Measurements from ENCODE around the gene PTPRM.

Gene PTPRM

DNA sequence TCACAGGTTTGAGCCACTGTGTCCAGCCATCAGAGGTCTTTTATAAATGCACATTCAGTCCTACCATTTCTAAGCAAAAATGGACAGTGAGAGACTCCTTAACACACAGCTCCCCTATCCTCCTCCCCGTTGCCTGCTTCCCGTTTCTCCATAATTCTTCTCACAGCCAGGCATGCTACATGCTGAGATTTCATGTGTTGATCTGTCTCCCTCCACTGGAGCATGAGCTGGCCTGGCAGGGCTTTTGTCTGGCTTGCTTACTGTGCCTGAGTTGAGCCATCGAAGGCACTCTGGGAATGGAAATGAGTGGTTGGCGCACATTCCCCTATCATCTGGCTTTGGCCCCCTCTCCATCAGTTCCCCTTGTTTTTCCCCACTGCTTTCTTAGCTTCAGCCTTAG, 413.5 kb downstream of the PTPRM start:
- Mint-ChIP-seq H3K4me3 (no peak overlapping the region), H3K9me3 (no peaks in the 10 kb centered on the region), H3K27me3 (no peaks in the 10 kb centered on the region), H3K4me1 (no peaks in the 10 kb centered on the region), H3K27ac (no peak overlapping the region), H3K36me3 (no peaks in the 10 kb centered on the region)
- DNase-seq (no peak), ATAC-seq (replicated peaks) (no peak)

DNA sequence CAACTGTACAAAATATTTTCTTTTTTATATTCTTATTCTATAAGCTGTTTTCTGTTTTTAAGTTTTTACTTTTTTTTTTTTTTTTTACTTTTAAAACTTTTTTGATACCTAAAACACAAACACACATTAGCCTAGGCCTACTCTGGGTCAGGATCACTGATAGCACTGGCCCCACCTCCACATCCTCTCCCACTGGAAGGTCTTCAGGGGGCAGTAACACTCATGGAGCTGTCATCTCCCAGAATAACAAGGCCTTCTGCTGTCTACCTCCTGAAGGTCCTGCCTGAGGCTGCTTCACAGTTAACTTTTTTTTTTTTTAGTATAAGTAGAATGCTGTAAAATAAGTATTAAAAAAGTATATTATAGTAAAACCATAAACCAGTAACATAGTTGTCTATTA, 415.1 kb downstream of the PTPRM start:
- Mint-ChIP-seq H3K36me3 (no peaks in the 10 kb centered on the region), H3K9me3 (no peaks in the 10 kb centered on the region), H3K4me1 (no peaks in the 10 kb centered on the region), H3K27me3 (no peaks in the 10 kb centered on the region), H3K4me3 (no peak overlapping the region), H3K27ac (no peak overlapping the region)
- DNase-seq (no peak), ATAC-seq (replicated peaks) (no peak)

DNA sequence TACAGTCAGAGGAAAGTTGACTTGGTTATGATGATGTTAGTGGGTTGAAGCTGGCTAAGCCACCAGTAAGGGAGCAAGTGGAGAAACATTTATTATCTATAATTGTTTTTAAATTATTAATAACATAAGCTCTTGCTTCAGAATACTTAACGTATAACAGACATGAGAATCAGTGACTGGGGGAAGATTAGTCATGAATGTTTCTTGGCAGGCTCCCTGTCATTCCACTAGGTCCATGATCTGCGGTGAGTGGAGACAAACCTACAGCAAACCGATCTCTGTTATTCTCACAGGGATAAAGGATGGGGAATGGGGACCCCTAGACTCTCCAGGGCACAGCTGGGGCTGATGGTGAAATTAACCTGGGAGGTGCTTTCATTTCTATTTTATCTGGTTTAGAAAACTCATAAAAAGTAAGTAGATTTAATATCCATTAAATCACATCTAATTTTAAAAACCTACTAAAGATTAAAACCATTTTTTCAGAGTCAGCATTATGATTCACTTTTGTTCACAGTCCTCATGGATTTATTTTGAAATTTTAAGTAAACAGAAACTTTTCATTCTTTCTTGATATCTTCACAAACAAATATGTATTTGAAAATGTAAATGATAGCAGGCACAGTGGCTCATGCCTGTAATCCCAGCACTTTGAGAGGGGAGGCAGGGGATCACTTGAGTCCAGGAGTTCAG, 420.3 kb downstream of the PTPRM start:
- Mint-ChIP-seq H3K27ac (no peak overlapping the region), H3K27me3 (peaks cover 4 to 5% of the 10 kb centered on the region in 2 donors), H3K9me3 (peaks cover 1 to 4% of the 10 kb centered on the region in 2 donors), H3K4me3 (no peak overlapping the region), H3K4me1 (no peaks in the 10 kb centered on the region), H3K36me3 (no peaks in the 10 kb centered on the region)
- ATAC-seq (replicated peaks): no peak
- no peak for DNase-seq

DNA sequence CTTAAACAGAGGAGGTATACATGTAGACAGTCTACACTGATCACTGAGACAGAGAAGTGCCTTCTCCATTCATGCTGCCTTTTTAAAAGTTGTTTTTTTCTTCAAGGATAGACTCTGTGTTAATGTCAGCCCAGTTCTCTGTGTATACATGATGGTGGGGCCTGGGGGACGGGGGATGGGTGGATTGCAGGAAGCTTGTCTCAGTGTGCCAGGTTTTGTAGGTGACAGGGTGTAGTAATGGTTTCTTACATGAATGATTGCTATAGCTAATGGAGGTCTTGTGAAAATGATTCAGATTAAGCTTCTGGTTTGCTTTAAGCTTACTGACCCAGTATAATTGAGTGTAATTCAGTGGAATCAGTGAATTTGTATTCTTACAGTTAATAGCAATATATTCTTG, 423.6 kb downstream of the PTPRM start:
- ATAC-seq (replicated peaks) (no peak), DNase-seq (no peak)
- H3K36me3 Mint-ChIP-seq: no peaks in the 10 kb centered on the region
- H3K4me3 Mint-ChIP-seq: no peak overlapping the region
- no peaks in the 10 kb centered on the region for H3K4me1 Mint-ChIP-seq
- H3K27me3 Mint-ChIP-seq: peaks cover 4 to 5% of the 10 kb centered on the region in 2 donors
- H3K27ac Mint-ChIP-seq: no peak overlapping the region
- H3K9me3 Mint-ChIP-seq: peaks cover 4% of the 10 kb centered on the region in 2 donors

DNA sequence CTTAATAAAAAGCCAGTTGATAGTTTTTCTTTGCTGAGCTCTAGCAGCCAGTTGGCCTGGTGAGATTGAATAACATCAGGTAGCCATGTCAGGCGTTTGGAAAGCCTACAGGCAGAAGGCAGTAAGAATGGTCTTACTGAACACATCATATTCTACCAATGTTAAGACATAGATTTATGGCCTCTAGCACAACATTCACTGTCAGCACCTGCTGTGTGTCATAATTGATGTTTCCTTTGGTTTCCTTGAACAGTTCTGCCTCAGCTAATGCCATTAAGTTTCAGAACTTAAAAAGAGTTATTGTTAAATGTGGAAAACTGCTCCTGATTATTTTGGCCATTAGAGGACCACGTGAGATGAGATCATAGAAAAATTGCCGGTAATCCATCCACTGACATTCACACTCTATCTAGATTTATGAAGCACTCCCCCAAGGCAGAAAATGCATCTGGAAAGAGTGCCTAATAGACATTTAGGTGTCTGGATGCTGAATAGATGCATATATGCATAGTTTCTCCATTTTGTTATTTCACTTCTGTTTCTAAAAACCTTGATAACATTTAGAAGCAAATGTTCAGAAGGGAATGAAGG, 434.7 kb downstream of the PTPRM start:
- Mint-ChIP-seq H3K4me3 (no peak overlapping the region), H3K27me3 (no peaks in the 10 kb centered on the region), H3K4me1 (no peaks in the 10 kb centered on the region), H3K36me3 (no peaks in the 10 kb centered on the region), H3K27ac (no peak overlapping the region), H3K9me3 (peaks cover 0 to 2% of the 10 kb centered on the region in 2 donors)
- ATAC-seq (replicated peaks) (no peak), DNase-seq (no peak)

DNA sequence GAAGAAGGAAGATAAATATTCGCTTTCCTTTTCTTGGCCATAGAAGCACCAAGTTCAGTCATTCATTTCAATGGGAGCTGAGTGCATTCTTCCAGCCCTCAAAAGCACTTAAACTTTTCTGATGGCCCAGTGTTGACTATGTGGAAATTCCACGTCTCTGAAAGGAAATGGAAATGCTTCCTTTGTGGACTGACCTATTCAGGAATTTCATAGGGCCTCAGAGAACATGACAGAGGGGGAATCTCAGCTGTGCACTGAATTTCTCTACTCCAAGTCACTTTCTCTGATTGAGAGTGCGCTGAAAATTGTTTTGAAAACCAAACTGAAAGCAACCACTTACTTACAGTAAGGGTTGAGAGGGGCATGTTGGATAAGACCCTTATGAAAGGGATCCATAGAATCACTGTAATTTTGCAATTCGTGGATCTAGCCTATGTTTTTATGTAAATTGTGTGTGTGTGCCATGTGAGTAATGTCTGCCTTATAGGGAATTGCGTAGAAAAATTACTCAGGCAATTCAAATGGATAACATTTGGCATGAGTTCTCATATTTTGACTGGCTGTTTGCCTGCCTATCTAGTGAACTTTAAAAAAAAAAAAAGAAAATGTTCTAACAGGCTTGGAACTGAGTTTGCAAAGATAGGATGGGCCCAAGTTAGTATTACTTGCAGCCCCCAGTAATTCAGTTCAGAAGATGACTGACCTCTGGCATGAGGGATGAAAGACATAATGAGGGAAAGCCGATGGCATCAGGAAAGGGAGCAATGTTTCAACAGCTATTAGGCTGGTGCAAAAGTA, 437.0 kb downstream of the PTPRM start:
- DNase-seq: no peak

DNA sequence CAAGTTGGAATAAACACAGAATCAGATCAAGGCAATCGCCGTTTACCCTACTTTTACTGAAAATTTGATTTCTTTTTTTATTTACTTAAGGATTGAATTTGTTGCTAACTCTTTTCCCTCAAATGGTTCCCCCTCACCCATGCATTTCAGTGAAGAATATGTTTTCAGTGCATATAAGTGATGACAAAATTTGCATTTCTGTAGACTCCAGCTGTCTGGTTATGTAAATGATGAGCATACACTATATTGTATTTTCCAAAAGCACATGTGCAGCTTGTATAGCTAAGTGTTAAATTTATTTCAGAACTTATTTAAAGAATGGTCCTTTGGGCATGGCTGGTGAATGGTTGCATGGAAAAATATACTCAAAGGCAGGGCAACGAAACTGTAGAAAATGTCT, 437.7 kb downstream of the PTPRM start:
- Mint-ChIP-seq H3K9me3 (peaks cover 0 to 2% of the 10 kb centered on the region in 2 donors), H3K36me3 (no peaks in the 10 kb centered on the region), H3K4me1 (no peaks in the 10 kb centered on the region), H3K4me3 (no peak overlapping the region), H3K27me3 (no peaks in the 10 kb centered on the region), H3K27ac (no peak overlapping the region)
- no peak for DNase-seq
- ATAC-seq (replicated peaks): no peak

More for the DNA sequence above, 437.0 kb downstream of the PTPRM start:
- Mint-ChIP-seq H3K27me3 (no peaks in the 10 kb centered on the region), H3K27ac (no peak overlapping the region), H3K9me3 (peaks cover 0 to 2% of the 10 kb centered on the region in 2 donors), H3K4me3 (no peak overlapping the region), H3K4me1 (no peaks in the 10 kb centered on the region), H3K36me3 (no peaks in the 10 kb centered on the region)
- no peak for ATAC-seq (replicated peaks)

DNA sequence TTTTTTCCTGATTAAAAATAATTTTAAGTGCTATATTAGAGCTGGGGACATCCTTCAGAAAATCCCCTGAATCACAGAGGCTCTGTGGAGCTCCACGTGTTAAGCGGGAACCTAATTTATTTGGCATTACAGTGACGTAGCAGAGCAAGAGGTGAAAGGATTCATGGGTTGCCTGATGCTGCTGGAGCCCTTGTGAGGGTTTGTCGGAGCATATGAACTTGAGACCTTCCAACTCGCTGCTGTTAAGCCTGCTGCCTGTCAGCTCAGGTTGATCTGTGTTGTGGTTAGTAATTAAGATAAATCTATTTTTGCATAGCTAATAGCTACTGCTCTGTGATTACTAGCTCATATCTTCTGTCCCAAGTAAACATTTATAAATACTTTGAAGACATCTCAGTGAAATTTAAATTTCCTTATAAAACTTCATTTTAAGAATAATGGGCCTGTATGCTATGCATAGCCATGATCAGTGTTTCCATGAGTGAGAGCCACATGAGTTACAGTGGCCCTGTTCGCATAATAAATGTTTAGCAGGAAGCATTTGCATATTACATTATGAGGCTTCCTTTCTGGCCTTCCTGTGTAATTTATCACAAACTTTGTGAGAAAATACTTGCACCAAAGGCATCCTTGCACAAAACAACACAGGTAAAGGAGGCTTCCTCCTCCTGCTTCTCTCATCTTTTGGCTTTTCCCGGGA, 438.9 kb downstream of the PTPRM start:
- no peak overlapping the region for H3K27ac Mint-ChIP-seq
- no peaks in the 10 kb centered on the region for H3K4me1 Mint-ChIP-seq
- H3K27me3 Mint-ChIP-seq: no peaks in the 10 kb centered on the region
- no peak for ATAC-seq (replicated peaks)
- no peak for DNase-seq
- H3K4me3 Mint-ChIP-seq: no peak overlapping the region
- peaks cover 0 to 2% of the 10 kb centered on the region in 2 donors for H3K9me3 Mint-ChIP-seq
- H3K36me3 Mint-ChIP-seq: no peaks in the 10 kb centered on the region

DNA sequence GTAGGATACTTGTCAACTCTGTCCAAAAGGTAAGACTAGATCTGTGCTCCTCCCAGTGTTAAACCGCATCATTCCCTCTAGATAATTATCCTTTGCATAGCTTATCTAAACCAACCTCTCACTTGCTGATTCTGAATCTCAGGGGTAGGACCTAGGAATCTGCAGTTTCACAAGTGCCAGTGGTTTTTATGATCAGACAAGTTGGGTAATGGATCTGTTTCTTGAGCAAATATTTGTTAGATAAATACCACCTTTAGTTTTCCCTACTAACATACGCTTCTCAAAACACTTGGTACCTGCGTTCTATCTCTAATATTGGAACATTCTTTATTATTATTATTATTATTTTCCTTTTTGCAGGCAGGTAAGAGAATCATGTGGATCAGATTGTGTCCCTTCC, 439.9 kb downstream of the PTPRM start:
- no peak for ATAC-seq (replicated peaks)

DNA sequence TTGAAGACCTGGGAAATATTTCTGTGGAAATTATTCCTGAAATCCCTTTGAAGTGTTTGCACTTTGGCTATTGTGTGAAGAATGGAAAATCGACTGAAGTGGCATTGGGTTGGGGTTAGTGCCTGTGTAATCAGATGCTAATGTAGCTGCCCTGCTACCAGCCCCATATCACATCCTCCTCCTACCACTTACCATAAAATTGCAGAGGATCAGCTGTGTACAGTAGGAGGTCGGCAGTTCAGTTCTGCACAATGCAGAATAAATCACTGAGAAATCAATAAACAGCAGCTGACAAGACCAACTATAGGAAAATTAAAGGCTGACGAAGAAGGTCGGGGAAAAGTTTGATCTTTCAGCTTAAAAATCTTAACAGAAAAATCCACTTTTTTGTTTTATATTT, 440.9 kb downstream of the PTPRM start:
- Mint-ChIP-seq H3K27ac (no peak overlapping the region), H3K4me1 (no peaks in the 10 kb centered on the region)
- no peak for DNase-seq

More for the DNA sequence above, 439.9 kb downstream of the PTPRM start:
- H3K27me3 Mint-ChIP-seq: no peaks in the 10 kb centered on the region
- no peak overlapping the region for H3K4me3 Mint-ChIP-seq
- H3K27ac Mint-ChIP-seq: no peak overlapping the region
- H3K4me1 Mint-ChIP-seq: no peaks in the 10 kb centered on the region
- H3K36me3 Mint-ChIP-seq: no peaks in the 10 kb centered on the region
- no peak for DNase-seq
- H3K9me3 Mint-ChIP-seq: peaks cover 0 to 2% of the 10 kb centered on the region in 2 donors

DNA sequence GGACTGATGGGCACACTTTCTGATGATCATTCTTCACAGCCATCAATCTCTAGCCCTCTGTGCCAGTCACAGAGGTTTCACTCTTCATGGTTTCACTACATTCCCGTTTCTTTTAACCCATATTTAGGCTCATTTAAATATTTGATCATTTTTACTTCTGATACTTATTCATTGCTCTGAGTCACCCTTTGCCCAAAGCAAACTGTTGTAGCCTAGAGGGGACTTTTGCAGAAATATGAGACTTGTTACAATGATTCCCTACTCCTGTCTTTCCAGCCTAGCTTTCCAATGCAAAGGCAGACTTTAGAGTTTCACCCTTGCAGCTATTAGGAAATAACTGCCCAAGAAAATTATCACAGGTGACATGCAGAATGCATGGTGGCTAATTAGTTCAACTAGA, 444.2 kb downstream of the PTPRM start:
- Mint-ChIP-seq H3K27me3 (no peaks in the 10 kb centered on the region), H3K36me3 (no peaks in the 10 kb centered on the region), H3K27ac (no peak overlapping the region), H3K4me3 (no peak overlapping the region), H3K4me1 (no peaks in the 10 kb centered on the region), H3K9me3 (no peaks in the 10 kb centered on the region)
- DNase-seq (no peak), ATAC-seq (replicated peaks) (no peak)

More for the DNA sequence above, 440.9 kb downstream of the PTPRM start:
- no peak for ATAC-seq (replicated peaks)
- no peaks in the 10 kb centered on the region for H3K27me3 Mint-ChIP-seq
- peaks cover 0 to 2% of the 10 kb centered on the region in 2 donors for H3K9me3 Mint-ChIP-seq
- H3K36me3 Mint-ChIP-seq: no peaks in the 10 kb centered on the region
- H3K4me3 Mint-ChIP-seq: no peak overlapping the region

DNA sequence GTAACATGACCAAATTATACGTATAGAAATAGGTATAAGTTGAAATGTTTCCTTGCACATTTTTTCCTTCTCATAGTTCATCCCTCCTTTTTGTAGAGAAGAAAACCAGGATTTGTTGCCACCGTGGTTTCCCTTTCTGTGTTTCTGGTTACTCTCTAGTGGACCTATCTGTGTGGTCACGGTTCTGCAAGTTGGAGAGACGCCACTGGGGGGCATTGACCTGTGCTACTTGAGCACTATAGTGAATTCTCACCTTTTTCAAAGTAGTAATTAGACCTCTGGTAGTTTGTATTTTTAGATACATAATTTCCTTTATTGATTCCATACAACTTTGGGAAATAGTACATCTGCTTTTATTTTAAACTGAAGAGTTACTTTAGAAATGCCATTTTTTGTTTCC, 444.8 kb downstream of the PTPRM start:
- no peaks in the 10 kb centered on the region for H3K9me3 Mint-ChIP-seq
- ATAC-seq (replicated peaks): no peak
- no peak overlapping the region for H3K4me3 Mint-ChIP-seq
- H3K27me3 Mint-ChIP-seq: no peaks in the 10 kb centered on the region
- H3K4me1 Mint-ChIP-seq: no peaks in the 10 kb centered on the region
- no peak for DNase-seq
- H3K27ac Mint-ChIP-seq: no peak overlapping the region
- no peaks in the 10 kb centered on the region for H3K36me3 Mint-ChIP-seq

DNA sequence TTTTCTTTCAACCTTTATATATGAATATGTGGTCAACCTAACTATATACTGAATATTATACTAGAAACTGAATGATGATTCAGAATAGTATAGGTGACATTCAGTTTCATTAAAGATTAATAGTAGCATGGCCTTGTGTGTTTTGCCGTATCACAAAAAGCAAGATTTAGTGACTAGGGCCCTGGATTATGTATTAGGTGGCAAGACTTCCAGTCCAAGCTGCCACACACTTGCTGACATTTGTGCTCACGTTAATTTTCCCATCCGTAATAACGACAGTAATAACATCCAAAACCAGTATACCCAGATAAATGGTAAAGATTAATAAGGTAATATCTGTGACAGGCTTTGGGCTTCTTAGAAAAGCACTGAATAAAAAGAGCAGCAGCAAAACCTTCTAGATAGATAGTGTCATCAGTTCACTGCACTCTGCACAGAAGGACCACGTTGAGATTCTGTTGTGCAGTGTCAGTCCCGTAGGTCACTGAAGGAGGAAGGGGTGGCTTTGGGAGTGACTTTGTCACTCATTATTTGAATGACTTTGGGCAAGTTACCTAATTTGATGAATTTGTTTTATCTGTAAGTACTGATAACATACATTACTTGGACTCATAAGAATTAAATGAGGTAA, 451.7 kb downstream of the PTPRM start:
- ATAC-seq (replicated peaks): no peak
- Mint-ChIP-seq H3K9me3 (no peaks in the 10 kb centered on the region), H3K4me1 (no peaks in the 10 kb centered on the region), H3K27ac (no peak overlapping the region), H3K36me3 (no peaks in the 10 kb centered on the region), H3K27me3 (no peaks in the 10 kb centered on the region), H3K4me3 (no peak overlapping the region)
- no peak for DNase-seq

DNA sequence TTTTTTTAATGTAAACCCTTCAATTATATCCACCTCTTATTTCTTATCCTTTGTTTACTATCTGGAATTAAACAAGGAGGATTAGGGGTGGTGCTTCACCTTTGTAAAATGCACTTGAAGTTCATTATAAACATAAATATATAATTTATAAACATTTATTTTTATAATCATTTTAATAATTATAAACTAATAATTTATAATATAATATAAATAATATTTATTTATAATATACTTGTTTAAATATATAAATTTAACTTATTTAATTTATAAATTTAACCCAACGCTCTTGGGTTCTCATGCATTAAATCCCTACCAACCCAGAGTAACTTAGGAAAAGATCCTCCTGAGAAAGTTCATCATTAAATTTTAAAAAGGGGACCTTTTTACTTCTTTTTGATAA, 452.5 kb downstream of the PTPRM start:
- ATAC-seq (replicated peaks): no peak
- DNase-seq: no peak
- Mint-ChIP-seq H3K4me3 (no peak overlapping the region), H3K4me1 (no peaks in the 10 kb centered on the region), H3K27ac (no peak overlapping the region), H3K27me3 (no peaks in the 10 kb centered on the region), H3K9me3 (no peaks in the 10 kb centered on the region), H3K36me3 (no peaks in the 10 kb centered on the region)
